Astrocyte of the spinal cord (primary cell): ENCODE results near the gene KCNIP4.

Experiments used
- DNase-seq: peaks from one replicate; pipeline ENCODE4 v3.0.0; 2011; ENCODE audit warnings: low read depth, low spot score
- H3K4me3 ChIP-seq: 2 replicates; pipeline ENCODE4 v1.5.1; 2011; ENCODE audit warnings: low read depth, mild to moderate bottlenecking, low read length, moderate library complexity
- in situ Hi-C: cut with HindIII; loops from 2 replicates; pipeline ENCODE4 v1.10.0; 2017; ENCODE audit warnings: low sequenced_read_pairs
- TF ChIP-seq, protein P1 (sequence below): IDR thresholded peaks from 2 replicates; pipeline ENCODE4 v1.5.1; 2012; ENCODE audit warnings: low read depth, mild to moderate bottlenecking, low read length, inconsistent platforms

Gene KCNIP4

DNA sequence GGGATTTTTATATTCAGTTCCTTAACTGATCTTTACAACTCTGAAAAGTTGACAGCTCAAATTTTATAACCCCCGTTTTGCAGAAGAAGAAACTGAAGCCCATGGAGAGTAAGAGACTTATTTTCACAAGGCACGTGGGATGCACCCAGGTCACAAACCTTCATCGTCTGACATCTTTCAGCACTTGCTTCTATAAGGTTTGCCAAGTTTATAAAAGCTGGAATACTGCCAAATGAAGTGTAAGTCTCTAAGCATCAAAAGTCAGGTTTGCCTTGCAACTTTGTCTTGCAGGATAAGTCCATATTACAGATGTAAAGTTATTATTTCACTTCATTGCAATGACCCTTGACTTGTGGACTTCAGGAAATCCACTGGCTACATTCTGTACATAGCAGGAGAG is 6.3 kb upstream of the KCNIP4 start:
- in situ Hi-C loops: no loop called here
- no peak for DNase-seq
- TF ChIP-seq, protein P1, sequence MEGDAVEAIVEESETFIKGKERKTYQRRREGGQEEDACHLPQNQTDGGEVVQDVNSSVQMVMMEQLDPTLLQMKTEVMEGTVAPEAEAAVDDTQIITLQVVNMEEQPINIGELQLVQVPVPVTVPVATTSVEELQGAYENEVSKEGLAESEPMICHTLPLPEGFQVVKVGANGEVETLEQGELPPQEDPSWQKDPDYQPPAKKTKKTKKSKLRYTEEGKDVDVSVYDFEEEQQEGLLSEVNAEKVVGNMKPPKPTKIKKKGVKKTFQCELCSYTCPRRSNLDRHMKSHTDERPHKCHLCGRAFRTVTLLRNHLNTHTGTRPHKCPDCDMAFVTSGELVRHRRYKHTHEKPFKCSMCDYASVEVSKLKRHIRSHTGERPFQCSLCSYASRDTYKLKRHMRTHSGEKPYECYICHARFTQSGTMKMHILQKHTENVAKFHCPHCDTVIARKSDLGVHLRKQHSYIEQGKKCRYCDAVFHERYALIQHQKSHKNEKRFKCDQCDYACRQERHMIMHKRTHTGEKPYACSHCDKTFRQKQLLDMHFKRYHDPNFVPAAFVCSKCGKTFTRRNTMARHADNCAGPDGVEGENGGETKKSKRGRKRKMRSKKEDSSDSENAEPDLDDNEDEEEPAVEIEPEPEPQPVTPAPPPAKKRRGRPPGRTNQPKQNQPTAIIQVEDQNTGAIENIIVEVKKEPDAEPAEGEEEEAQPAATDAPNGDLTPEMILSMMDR: no peak
- H3K4me3 ChIP-seq: no peak overlapping the region

DNA sequence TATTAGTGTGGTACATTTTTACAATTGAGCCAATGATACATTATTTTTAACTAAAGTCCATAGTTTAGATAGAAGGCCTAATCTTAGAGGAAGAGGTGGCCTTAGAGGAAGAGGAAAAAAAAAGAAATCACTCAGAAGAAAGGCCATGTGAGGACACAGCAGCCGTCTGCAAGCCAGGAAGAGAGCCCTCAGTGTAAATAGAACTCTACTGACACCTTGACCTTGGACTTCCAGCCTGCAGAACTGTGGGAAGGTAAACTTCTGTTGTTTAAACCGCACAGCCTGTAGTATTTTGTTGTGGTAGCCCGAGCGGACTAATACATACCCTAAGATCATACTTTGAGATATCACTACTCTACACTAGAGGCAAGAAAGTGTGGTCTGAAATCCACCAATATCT is 5.1 kb upstream of the KCNIP4 start:
- no peak overlapping the region for H3K4me3 ChIP-seq
- DNase-seq: no peak
- TF ChIP-seq, protein P1: no peak
- in situ Hi-C loops: no loop called here

DNA sequence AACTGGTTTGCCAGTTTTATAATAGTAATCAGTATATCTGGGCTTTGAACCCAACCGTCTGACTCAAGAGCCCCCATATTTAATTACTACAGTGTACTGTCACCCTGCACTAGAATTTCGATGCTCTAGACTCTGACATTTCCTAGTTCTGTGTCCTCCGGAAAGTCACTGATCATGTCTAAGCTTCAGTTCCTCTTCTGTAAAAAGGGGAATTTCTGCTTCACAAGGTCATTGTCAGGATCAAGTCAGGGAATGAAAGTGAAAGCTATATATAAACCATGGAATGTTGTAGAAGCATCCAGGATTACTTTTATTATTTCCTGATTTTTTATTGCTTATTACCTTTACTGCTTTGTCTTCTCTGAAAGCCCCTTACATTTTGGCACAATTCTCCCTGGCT is 4.0 kb upstream of the KCNIP4 start:
- no peak overlapping the region for H3K4me3 ChIP-seq
- no peak for DNase-seq
- in situ Hi-C loops: no loop called here
- TF ChIP-seq, protein P1: no peak

DNA sequence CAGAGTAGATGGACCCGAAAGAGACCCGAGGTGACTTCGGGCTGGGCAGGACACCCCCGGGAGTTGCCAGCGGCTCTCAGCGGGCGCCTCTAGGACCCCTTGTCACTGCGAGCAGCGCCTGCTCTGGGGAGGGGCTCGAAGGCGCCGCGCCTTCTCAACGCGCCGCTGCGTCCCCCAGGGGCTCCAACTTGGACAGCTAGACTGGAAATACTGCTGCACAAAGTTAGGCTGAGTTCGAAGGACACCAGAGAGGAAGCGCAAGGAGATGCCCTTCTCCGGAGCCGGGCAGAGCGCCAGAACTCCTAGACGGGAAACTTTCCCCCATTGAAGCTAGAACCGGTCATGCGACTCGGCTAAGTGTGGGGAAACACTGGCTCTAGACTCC is 493 bp upstream of the KCNIP4 start:
- DNase-seq: no peak
- TF ChIP-seq, protein P1: no peak
- H3K4me3 ChIP-seq: peak overlapping the region; percentile 41
- in situ Hi-C loops: no loop called here

DNA sequence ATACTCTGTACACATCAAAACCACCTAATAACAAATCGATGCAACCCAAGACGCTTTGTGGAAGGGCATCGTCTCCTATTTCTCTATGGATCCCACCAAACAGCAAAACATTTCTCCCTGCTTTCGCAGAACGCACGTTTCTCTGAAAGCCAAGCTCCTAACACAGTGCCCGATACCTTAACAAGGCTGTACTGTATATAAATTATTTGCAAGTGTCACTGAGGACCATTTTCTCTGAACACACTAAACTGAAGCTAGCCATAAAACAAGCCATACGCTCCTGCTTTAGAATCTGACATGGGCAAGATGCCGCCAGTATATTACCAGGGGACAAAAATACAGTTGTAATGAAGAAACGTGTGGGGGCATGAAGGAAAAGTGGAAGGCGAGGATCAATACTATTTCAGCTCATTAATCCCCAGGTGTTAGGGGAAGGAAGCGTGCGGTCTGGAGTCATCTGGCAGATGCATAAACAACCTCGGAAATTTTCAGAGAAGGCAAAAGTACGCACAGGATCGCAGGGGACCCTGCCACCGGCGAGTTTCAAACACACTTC is 703 bp downstream of the KCNIP4 start:
- no peak for DNase-seq
- in situ Hi-C loops: no loop called here
- peak overlapping the region; percentile 42 for H3K4me3 ChIP-seq
- TF ChIP-seq, protein P1: no peak

DNA sequence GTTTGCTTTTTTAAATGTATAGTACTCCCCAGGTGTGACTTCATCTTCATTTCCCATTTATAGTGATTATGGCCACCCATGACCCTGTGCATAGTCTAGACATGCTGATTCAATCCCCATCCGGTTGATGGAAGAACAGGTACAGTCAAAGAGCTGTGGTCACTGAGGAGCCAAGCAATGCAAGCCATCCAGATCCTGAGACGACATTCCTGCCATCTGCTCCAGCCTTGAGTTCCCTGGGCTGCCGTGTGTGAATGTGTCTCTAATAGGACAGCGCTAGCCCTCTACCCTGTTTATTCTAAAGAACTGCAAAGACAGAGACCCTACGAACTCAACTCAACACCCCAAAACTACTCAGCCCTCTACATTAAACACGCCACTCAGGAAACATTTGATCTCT is 1.7 kb downstream of the KCNIP4 start:
- in situ Hi-C loops: no loop called here
- TF ChIP-seq, protein P1: no peak

More for the DNA sequence above, 1.7 kb downstream of the KCNIP4 start:
- H3K4me3 ChIP-seq: no peak overlapping the region
- DNase-seq: no peak
